B cell (primary cell): ENCODE results near the gene LYPD5. TPM values are rescaled to one million over a fixed set of nuclear protein-coding genes. Genes with fewer than 3 reads are reported as not detected.

Source experiments
- ATAC-seq: fragments of 200-7000 bp; cut with Tn5 transposase; one replicate; pipeline ENCODE4 v1.10.0; 2021; ENCODE audit warnings: low read depth, mild to moderate bottlenecking, moderate number of reproducible peaks, moderate library complexity
- CTCF ChIA-PET: fragments of 350-600 bp; sonication (Branson Sonifier 250); formaldehyde crosslinking; loops from one replicate; lab custom pipeline; 2021; ENCODE audit warnings: antibody characterized with exemption, inconsistent platforms; lab: Charles Lee
- POLR2A ChIA-PET: fragments of 350-600 bp; sonication (Branson Sonifier 250); formaldehyde crosslinking; loops from one replicate; lab custom pipeline; 2021; ENCODE audit warnings: antibody characterized with exemption; lab: Charles Lee
- DNase-seq: peaks from one replicate; pipeline ENCODE4 v3.0.0; 2013
- H2AFZ ChIP-seq: 2 replicates; pipeline ENCODE4 v1.6.1; 2012; ENCODE audit warnings: mild to moderate bottlenecking, low read depth, low read length; ENCODE audit not compliant: insufficient read depth, poor library complexity, severe bottlenecking
- H3K27ac ChIP-seq, 2 donors: 1 replicate in 1 of 2; 2 replicates in 1 of 2; pipeline ENCODE4 v1.5.1; 2012 to 2013; ENCODE audit warnings: low read length in 2 of 2, mild to moderate bottlenecking in 2 of 2, moderate library complexity in 1 of 2
- H3K27me3 ChIP-seq, 4 experiments: fragments of 200-600 bp in 1 of 4; sonication (generic) in 1 of 4; replicated peaks in 1 of 4; 1 replicate in 2 of 4; 2 replicates in 2 of 4; pipeline versions ENCODE4 v1.6.1 to v1.7.0; 2013 to 2016; ENCODE audit warnings: low read length in 3 of 4, mild to moderate bottlenecking in 2 of 4, mixed read lengths in 1 of 4, moderate library complexity in 1 of 4; ENCODE audit not compliant: insufficient read depth in 4 of 4, control insufficient read depth in 3 of 4; ENCODE audit errors: control extremely low read depth in 1 of 4
- H3K36me3 ChIP-seq, 2 experiments: replicated peaks in 1 of 2; 1 replicate in 1 of 2; 2 replicates in 1 of 2; pipeline versions ENCODE4 v1.6.1 to v1.7.1; 2013; ENCODE audit warnings: low read length in 1 of 2; ENCODE audit not compliant: insufficient read depth in 2 of 2, control insufficient read depth in 1 of 2; ENCODE audit errors: control extremely low read depth in 1 of 2, extremely low read depth in 1 of 2
- H3K4me1 ChIP-seq, 2 donors: fragments of 200-600 bp in 1 of 2; sonication (generic) in 1 of 2; 1 replicate in 1 of 2; 2 replicates in 1 of 2; pipeline versions ENCODE4 v1.5.1 to v1.6.1; 2013 to 2017; ENCODE audit warnings: low read length in 2 of 2; ENCODE audit not compliant: control insufficient read depth in 2 of 2, insufficient read depth in 2 of 2
- H3K4me2 ChIP-seq: replicated peaks from 2 replicates; pipeline ENCODE3; 2012; ENCODE audit warnings: mild to moderate bottlenecking, low read depth, low read length; ENCODE audit not compliant: poor library complexity, severe bottlenecking
- H3K4me3 ChIP-seq, 5 experiments: fragments of 200-600 bp in 1 of 5; sonication (generic) in 1 of 5; 1 replicate in 3 of 5; 2 replicates in 2 of 5; pipeline versions ENCODE4 v1.5.1 to v1.7.0; 2011 to 2016; ENCODE audit warnings: low read length in 4 of 5, mild to moderate bottlenecking in 4 of 5, low read depth in 2 of 5, control low read depth in 1 of 5, moderate library complexity in 1 of 5; ENCODE audit not compliant: insufficient read depth in 1 of 5; ENCODE audit errors: control extremely low read depth in 1 of 5, extremely low read depth in 1 of 5
- H3K79me2 ChIP-seq: fragments of 200-600 bp; sonication (generic); one replicate; pipeline ENCODE4 v1.6.0; 2016; ENCODE audit warnings: low read length; ENCODE audit not compliant: control insufficient read depth, insufficient read depth
- H3K9ac ChIP-seq: fragments of 200-600 bp; sonication (generic); 2 replicates; pipeline ENCODE4 v1.6.1; 2017; ENCODE audit warnings: mild to moderate bottlenecking, low read length, moderate library complexity
- H3K9me3 ChIP-seq, 3 donors: one replicate each; pipeline versions ENCODE4 v1.6.1 to v1.7.1; 2013; ENCODE audit warnings: low read length in 2 of 3; ENCODE audit not compliant: control insufficient read depth in 2 of 3, insufficient read depth in 1 of 3; ENCODE audit errors: control extremely low read depth in 1 of 3
- H4K20me1 ChIP-seq: 2 replicates; pipeline ENCODE4 v1.6.0; 2012; ENCODE audit warnings: mild to moderate bottlenecking, low read length; ENCODE audit not compliant: insufficient read depth, control insufficient read depth, poor library complexity, severe bottlenecking
- H3K27ac Mint-ChIP-seq: one replicate; pipeline ENCODE4 v1.8.0; 2021; ENCODE audit warnings: mixed read lengths
- H3K27me3 Mint-ChIP-seq: one replicate; pipeline ENCODE4 v1.8.0; 2021; ENCODE audit warnings: mixed read lengths
- H3K4me1 Mint-ChIP-seq: one replicate; pipeline ENCODE4 v1.8.0; 2021; ENCODE audit warnings: mixed read lengths
- H3K4me3 Mint-ChIP-seq: one replicate; pipeline ENCODE4 v1.8.0; 2021; ENCODE audit warnings: mixed read lengths
- H3K9me3 Mint-ChIP-seq: one replicate; pipeline ENCODE4 v1.8.0; 2022; ENCODE audit warnings: mixed read lengths; ENCODE audit not compliant: insufficient read depth
- EZH2 ChIP-seq: IDR thresholded peaks from 2 replicates; pipeline ENCODE4 v1.6.1; 2012; ENCODE audit warnings: borderline replicate concordance, low read depth, mild to moderate bottlenecking, moderate library complexity, low read length; ENCODE audit not compliant: insufficient read depth, poor library complexity, severe bottlenecking
- WGBS: methylation state at CpG from one replicate; pipeline ENCODE4 v1.1.5; 2013; ENCODE audit warnings: missing lambda C conversion rate; ENCODE audit not compliant: insufficient coverage; 5-methylcytosine and 5-hydroxymethylcytosine counted together
- intact Hi-C: fragments of 100-400 bp; cut with micrococcal nuclease; formaldehyde crosslinking; loops from one replicate; pipeline ENCODE4 v1.10.0; 2022
- polyA plus RNA-seq: library from polyadenylated mRNA; depleted of rRNA; stranded (reverse); fragments of >200 nt; gene quantifications from 2 replicates; pipeline ENCODE4 v1.2.3, GENCODE V29; 2012
- total RNA-seq, 2 donors: library from RNA; stranded (reverse); fragments of 120-200 nt in 1 of 2; gene quantifications; 1 replicate in 1 of 2; 2 replicates in 1 of 2; pipeline versions ENCODE4 v1.2.3 to v1.2.4, GENCODE V29; 2013 to 2022
- TF ChIP-seq, protein P1 (sequence below): fragments of 200-600 bp; IDR thresholded peaks from one replicate; pipeline ENCODE4 v1.8.0; 2022; ENCODE audit warnings: antibody characterized with exemption, mild to moderate bottlenecking

Gene LYPD5
- total and polyA plus RNA-seq, 2 donors (not counting 1 experiment from before 2014, with no cell fraction given), result 0.46 TPM; not detected in 1

DNA sequence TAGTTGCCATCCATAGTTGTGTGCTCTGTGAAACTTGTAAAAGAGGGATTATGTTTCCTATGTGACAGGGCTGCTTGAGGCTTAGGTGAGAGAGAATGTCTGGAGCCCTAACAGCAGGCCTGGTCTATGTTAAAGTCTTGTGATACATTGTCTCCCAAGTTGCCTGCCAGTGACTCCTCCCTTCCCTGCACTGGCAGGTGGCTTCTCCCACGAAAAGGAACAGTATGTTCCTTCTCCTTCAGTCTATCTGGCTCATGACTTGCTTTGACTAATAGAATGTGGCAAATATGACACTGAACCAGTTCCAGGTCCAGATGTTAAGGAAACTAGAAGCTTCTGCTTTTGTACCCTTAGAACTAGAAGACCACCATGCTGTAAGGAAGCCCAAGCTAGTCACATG is 15.6 kb downstream of the LYPD5 start:
- Mint-ChIP-seq H3K9me3 (no peaks in the 10 kb centered on the region), H3K27me3 (no peaks in the 10 kb centered on the region), H3K4me3 (no peak overlapping the region), H3K4me1 (peaks cover 38% of the 10 kb centered on the region), H3K27ac (peak overlapping the region; percentile 18)
- Histone ChIP-seq H3K4me1 (peaks cover 30 to 39% of the 10 kb centered on the region in 2 donors), H3K27ac (no peak overlapping the region), H3K27me3 (no peaks in the 10 kb centered on the region), H3K4me2 (no peak overlapping the region), H3K9ac (no peak overlapping the region), H3K36me3 (no peaks in the 10 kb centered on the region), H3K4me3 (no peak overlapping the region), H4K20me1 (no peaks in the 10 kb centered on the region), H2AFZ (no peak overlapping the region), H3K9me3 (no peaks in the 10 kb centered on the region), H3K79me2 (no peaks in the 10 kb centered on the region)
- ATAC-seq (no peak), DNase-seq (no peak)
- TF ChIP-seq EZH2, result no peak
- TF ChIP-seq, protein P1, sequence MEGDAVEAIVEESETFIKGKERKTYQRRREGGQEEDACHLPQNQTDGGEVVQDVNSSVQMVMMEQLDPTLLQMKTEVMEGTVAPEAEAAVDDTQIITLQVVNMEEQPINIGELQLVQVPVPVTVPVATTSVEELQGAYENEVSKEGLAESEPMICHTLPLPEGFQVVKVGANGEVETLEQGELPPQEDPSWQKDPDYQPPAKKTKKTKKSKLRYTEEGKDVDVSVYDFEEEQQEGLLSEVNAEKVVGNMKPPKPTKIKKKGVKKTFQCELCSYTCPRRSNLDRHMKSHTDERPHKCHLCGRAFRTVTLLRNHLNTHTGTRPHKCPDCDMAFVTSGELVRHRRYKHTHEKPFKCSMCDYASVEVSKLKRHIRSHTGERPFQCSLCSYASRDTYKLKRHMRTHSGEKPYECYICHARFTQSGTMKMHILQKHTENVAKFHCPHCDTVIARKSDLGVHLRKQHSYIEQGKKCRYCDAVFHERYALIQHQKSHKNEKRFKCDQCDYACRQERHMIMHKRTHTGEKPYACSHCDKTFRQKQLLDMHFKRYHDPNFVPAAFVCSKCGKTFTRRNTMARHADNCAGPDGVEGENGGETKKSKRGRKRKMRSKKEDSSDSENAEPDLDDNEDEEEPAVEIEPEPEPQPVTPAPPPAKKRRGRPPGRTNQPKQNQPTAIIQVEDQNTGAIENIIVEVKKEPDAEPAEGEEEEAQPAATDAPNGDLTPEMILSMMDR, result no peak
- intact Hi-C loops, result loop anchor here (10.0 kb wide), 1 partner anchor 342 kb away; no protein-coding TSS in a partner anchor
- POLR2A ChIA-PET, result interaction anchor here (0.5 kb wide), 1 partner anchor 26 kb away, joined by 5 read pairs; no protein-coding TSS in a partner anchor
- WGBS, result no CpG with 5 or more reads among the region's 1 CpG
- CTCF ChIA-PET, result interaction anchor here (0.7 to 2.2 kb wide), 6 partner anchors 23 to 348 kb away, joined by 3 to 27 read pairs (median 3); no protein-coding TSS in a partner anchor
